Osteoblast (primary cell): ENCODE results near the gene H6PD. TPM values are rescaled to one million over a fixed set of nuclear protein-coding genes. Genes with fewer than 3 reads are reported as not detected.

Experiments
- DNase-seq: peaks from one replicate; pipeline ENCODE4 v3.0.0; 2011; ENCODE audit warnings: low spot score, mixed read lengths; ENCODE audit not compliant: insufficient read length; ENCODE audit errors: missing footprints
- H2AFZ ChIP-seq: 2 replicates; pipeline ENCODE4 v1.6.0; 2011; ENCODE audit warnings: mild to moderate bottlenecking, low read length
- H3K27ac ChIP-seq: 2 replicates; pipeline ENCODE4 v1.5.1; 2011; ENCODE audit warnings: mild to moderate bottlenecking, low read depth, low read length, moderate library complexity
- H3K27me3 ChIP-seq: 2 replicates; pipeline ENCODE4 v1.6.0; 2012; ENCODE audit warnings: mild to moderate bottlenecking, control low read depth, inconsistent platforms, low read length, moderate library complexity; ENCODE audit not compliant: insufficient read depth
- H3K36me3 ChIP-seq: 2 replicates; pipeline ENCODE4 v1.5.1; 2011; ENCODE audit warnings: mild to moderate bottlenecking, low read length, control low read depth, moderate library complexity; ENCODE audit not compliant: insufficient read depth
- H3K4me1 ChIP-seq: 2 replicates; pipeline ENCODE4 v1.5.1; 2011; ENCODE audit warnings: mild to moderate bottlenecking, low read length, control low read depth, moderate library complexity; ENCODE audit not compliant: insufficient read depth
- H3K4me2 ChIP-seq: 2 replicates; pipeline ENCODE4 v1.6.0; 2011; ENCODE audit warnings: mild to moderate bottlenecking, low read length; ENCODE audit not compliant: insufficient read depth
- H3K4me3 ChIP-seq: fragments of 200-600 bp; sonication (generic); 3 replicates; pipeline ENCODE4 v1.5.1; 2012; ENCODE audit warnings: mild to moderate bottlenecking, low read length, inconsistent platforms; ENCODE audit not compliant: insufficient read depth
- H3K79me2 ChIP-seq: 2 replicates; pipeline ENCODE4 v1.6.0; 2012; ENCODE audit warnings: mild to moderate bottlenecking, low read length, control low read depth, inconsistent platforms; ENCODE audit not compliant: insufficient read depth
- H3K9me3 ChIP-seq: 2 replicates; pipeline ENCODE4 v1.5.1; 2011; ENCODE audit warnings: low read depth, low read length, control low read depth
- H4K20me1 ChIP-seq: 2 replicates; pipeline ENCODE4 v1.6.0; 2012; ENCODE audit warnings: mild to moderate bottlenecking, low read length, control low read depth; ENCODE audit not compliant: insufficient read depth
- total RNA-seq: library from RNA; depleted of rRNA; stranded (reverse); fragments of >200 nt; gene quantifications from 2 replicates; pipeline ENCODE4 v1.2.3, GENCODE V29; 2012
- TF ChIP-seq, protein P1 (sequence below): IDR thresholded peaks from 2 replicates; pipeline ENCODE4 v1.5.1; 2011; ENCODE audit warnings: mild to moderate bottlenecking, low read depth, low read length, moderate library complexity; ENCODE audit errors: extremely low read depth

Gene H6PD
- total RNA-seq, 1 donor = 51.4 TPM

DNA sequence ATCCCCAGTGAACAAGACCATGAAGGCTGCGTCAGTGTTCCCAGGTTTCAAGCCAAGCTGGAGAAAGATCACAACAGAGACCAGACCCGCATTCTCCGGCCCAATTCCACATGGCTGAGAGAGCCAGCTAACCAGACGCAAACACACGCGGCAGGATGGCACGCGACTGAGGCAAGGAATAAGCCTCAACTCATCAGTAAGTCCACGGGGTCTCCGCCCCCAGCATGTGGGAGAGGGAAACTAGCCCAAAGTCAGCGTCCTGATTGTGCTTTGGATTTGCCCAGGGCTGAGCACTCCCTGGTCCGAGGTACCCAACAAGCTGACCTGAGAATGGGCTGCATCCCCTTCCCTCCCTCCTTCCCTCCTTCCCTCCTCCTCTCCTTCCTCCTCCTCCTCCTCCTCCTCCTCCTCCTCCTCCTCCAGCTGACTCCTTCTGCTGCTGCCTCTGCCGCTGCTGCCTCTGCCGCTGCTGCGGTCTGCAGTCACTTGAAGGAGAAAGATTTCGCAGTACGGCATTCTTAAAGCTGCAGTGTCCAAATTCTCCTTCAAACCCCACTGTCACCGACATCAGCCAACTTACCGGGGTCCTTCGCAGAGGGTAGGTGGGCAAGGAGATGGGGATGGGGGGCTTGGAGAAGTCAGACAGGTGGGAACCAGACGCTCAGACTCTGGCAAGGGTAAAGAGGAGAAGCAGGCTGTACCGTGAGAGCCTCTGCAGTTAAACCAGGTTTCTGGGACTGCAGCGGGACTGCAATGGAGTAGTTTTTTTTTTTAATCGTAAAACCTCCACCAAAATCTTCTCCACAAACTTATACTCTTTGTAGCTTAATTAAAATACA lies 33.0 kb upstream of the H6PD start:
- peak; percentile 83 for DNase-seq
- H3K4me1 ChIP-seq = peaks cover 72% of the 10 kb centered on the region
- H3K79me2 ChIP-seq = peaks cover 62% of the 10 kb centered on the region
- H3K27me3 ChIP-seq = no peaks in the 10 kb centered on the region
- no peaks in the 10 kb centered on the region for H3K36me3 ChIP-seq
- TF ChIP-seq, protein P1, sequence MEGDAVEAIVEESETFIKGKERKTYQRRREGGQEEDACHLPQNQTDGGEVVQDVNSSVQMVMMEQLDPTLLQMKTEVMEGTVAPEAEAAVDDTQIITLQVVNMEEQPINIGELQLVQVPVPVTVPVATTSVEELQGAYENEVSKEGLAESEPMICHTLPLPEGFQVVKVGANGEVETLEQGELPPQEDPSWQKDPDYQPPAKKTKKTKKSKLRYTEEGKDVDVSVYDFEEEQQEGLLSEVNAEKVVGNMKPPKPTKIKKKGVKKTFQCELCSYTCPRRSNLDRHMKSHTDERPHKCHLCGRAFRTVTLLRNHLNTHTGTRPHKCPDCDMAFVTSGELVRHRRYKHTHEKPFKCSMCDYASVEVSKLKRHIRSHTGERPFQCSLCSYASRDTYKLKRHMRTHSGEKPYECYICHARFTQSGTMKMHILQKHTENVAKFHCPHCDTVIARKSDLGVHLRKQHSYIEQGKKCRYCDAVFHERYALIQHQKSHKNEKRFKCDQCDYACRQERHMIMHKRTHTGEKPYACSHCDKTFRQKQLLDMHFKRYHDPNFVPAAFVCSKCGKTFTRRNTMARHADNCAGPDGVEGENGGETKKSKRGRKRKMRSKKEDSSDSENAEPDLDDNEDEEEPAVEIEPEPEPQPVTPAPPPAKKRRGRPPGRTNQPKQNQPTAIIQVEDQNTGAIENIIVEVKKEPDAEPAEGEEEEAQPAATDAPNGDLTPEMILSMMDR = no peak
- peak overlapping the region; percentile 95 for H3K4me2 ChIP-seq
- H3K4me3 ChIP-seq = peak overlapping the region; percentile 89
- peak overlapping the region; percentile 89 for H2AFZ ChIP-seq
- H3K9me3 ChIP-seq = no peaks in the 10 kb centered on the region
- H4K20me1 ChIP-seq = no peaks in the 10 kb centered on the region
- H3K27ac ChIP-seq = peak overlapping the region; percentile 98

- peaks cover 71% of the 10 kb centered on the region for H3K4me1 ChIP-seq
- no peaks in the 10 kb centered on the region for H3K36me3 ChIP-seq
- H4K20me1 ChIP-seq = no peaks in the 10 kb centered on the region
- H2AFZ ChIP-seq = peak overlapping the region; percentile 83
- TF ChIP-seq, protein P1 = no peak
- DNase-seq = peak; percentile 54
- peak overlapping the region; percentile 98 for H3K27ac ChIP-seq
- no peaks in the 10 kb centered on the region for H3K9me3 ChIP-seq
- no peaks in the 10 kb centered on the region for H3K27me3 ChIP-seq
- peak overlapping the region; percentile 95 for H3K4me2 ChIP-seq
- H3K4me3 ChIP-seq = peak overlapping the region; percentile 89
- H3K79me2 ChIP-seq = peaks cover 54% of the 10 kb centered on the region
These were observed 32.2 kb upstream of the H6PD start for GRCh38 chr1:9202240-9202870.

DNA sequence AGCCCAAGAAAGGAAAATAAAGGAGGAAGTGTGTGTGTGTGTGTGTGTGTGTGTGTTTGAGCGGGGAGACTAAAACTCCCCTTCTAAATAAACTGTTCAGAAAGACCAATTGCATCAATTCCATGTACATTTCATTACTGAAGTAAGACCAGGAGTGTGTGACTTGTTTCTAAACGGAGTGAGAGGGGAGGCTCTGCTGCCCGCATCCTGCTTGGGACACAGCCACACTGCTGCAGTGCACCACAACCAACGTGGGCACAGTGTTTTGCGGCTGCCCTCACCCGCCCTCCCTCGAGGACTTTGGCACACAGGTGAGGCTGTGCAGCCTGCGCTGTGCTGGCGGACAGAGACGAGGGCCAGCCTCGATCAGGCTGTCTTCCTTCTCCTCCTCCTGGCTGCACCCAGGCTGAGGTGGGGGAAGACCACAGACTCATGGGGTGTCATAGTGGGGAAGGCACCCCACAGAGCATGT lies 31.0 kb upstream of the H6PD start:
- peaks cover 69% of the 10 kb centered on the region for H3K4me1 ChIP-seq
- no peaks in the 10 kb centered on the region for H3K9me3 ChIP-seq
- H3K27me3 ChIP-seq = no peaks in the 10 kb centered on the region
- H2AFZ ChIP-seq = peak overlapping the region; percentile 17
- no peaks in the 10 kb centered on the region for H3K36me3 ChIP-seq
- DNase-seq = peak; percentile 39
- H3K4me3 ChIP-seq = peak overlapping the region; percentile 89
- peaks cover 42% of the 10 kb centered on the region for H3K79me2 ChIP-seq
- H3K4me2 ChIP-seq = peak overlapping the region; percentile 95
- TF ChIP-seq, protein P1 = no peak
- H3K27ac ChIP-seq = peak overlapping the region; percentile 98
- H4K20me1 ChIP-seq = no peaks in the 10 kb centered on the region
